NCI-H345 treated with DMSO at 0.1 percent for 48 hours (cell line): ENCODE measurements around the gene HOXA3.

Source experiments
- DNase-seq: peaks from one replicate; lab custom pipeline; 2025; ENCODE audit not compliant: unreplicated experiment; lab: John Stamatoyannopoulos, UW

Gene HOXA3

DNA sequence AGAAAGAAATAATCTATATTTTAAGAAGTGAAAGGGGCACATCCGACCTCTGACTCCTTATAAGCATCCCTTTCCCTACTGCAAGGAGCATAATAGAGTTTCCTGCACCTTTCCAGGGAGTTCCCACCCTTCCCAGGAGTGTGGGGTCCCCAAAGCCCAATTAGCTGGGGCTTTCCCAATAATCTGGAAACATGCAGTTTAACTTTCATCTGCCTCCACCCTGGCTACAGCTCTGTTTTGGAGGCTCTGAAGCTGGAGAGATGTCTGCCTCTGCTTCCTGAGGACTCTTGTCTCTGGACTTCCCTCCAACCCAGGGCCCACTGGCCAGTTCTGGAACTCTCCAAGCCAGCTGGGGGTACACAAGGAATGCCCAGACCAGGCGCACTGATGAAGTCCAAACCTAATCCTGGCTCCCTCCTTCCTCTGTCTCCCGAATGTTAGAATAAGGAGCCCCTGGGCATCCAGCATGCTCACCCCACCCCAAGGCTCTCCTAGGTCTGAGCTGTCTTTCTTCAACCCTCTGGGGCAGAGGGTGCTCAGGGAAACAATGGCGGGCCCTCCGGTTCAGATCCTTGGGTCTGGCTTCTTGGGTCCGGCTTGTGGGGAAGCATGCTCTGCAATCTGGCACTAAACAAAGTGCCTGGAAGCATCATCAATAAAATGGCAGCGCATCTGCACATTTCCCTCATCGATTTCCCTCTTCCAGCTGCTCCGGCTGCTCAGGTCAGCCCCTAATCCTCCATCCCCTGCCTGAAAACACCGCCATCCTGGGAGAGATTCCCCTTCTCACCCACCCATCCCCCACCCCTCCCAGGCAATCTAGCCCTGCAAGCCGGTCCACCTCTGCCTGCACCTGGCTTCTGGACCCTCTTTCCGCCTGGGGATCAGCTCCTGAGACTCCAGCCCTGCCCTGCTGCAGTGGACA lies 35.2 kb downstream of the HOXA3 start:
- DNase-seq = no peak

DNA sequence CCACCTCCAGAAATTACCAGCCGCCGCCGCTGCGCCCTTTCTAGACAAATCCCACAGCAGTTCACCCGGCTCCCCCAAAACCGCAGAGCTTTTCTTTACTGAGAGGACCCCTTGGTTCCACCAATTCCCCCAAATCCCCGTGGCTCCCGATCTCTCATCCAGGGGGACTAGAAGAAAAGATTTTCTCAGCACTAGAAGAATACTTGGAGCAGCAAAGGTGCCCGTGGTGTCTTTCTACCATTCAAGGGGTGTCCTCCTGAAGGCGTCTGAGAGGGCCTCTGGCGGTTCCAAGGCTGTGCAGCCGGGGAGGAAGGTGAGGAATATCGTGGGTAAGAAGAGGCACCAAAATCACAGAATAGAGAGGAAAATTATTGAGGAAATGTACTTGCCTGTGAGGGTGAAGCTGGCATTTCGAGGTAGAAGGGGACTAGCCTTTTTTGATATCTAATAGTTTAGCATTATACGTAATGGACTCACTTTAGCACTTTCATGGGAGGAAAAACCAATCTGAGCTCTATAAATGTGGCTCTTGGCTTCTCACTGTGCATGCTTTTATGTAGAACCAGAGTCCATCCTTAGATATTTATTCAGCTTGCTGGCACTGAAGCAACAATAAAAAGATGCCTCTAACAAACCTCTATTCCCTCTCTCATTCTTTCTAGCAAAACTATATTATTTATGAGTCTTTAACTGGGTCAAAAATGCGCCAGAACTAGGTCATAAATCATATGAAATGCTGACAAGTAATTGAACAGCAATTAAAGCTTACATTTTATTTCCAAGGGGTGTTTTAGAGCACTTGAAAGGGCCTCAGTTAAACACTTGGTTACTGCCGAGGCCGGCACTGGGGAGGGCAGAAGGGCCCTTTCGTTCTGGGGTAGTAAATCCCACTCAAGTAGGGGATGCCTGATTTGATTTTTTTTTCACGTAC lies 36.1 kb downstream of the HOXA3 start:
- no peak for DNase-seq

DNA sequence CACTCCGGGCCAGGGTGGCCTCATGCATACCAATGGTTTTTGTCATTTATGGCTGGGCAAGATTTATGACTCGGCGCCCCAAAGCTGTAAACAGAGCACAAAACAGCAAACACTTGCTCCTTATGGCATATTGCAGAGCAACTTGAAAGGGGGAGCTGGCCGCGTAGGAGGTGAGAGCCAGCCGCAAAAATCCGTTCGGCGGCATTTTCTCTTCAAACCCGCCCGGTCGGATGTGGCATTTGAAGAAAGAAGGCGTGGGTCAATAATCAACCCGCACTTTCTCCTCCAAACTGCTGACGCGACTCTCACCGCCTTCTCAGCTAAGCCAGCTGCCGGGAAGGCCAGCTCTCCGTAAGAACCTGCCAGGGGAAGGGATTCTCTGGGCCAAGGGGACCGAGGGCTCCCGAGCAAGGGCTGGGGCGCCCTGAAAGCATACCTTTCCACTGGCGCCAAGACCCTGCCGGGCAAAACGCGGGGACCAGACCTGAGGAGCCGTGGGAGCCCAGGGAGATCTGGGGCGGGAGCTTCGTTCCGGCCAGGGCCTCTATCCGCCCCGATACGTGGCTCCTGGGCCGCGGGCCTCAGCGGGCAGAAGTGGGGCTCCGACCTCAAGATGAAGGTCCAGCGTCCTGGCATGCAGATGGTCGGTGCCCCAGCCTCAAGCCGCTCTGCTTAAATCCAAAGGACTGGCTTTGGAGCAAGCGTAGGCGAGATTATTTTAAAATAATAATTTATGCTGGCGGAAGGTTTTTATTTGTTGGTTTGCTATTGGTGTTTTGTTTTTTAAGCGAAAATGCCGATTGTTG lies 37.0 kb downstream of the HOXA3 start:
- DNase-seq = no peak

DNA sequence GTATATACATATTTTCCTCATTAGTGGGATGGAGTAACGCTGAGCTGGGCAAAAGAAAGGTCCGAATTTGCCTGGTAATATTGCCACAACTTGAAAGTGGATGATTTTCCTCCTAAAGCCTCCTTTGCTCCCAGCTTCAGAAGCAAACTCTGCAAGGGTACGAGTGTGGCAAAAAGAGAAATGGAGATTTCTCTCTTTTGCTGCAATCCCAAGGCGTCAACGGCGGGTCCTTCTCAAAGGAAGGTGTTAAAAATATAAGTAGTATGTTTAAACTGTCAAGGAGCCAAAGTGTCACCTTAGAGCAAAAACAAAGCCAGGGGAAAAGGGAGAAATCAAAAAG lies 37.5 kb downstream of the HOXA3 start:
- DNase-seq = no peak

DNA sequence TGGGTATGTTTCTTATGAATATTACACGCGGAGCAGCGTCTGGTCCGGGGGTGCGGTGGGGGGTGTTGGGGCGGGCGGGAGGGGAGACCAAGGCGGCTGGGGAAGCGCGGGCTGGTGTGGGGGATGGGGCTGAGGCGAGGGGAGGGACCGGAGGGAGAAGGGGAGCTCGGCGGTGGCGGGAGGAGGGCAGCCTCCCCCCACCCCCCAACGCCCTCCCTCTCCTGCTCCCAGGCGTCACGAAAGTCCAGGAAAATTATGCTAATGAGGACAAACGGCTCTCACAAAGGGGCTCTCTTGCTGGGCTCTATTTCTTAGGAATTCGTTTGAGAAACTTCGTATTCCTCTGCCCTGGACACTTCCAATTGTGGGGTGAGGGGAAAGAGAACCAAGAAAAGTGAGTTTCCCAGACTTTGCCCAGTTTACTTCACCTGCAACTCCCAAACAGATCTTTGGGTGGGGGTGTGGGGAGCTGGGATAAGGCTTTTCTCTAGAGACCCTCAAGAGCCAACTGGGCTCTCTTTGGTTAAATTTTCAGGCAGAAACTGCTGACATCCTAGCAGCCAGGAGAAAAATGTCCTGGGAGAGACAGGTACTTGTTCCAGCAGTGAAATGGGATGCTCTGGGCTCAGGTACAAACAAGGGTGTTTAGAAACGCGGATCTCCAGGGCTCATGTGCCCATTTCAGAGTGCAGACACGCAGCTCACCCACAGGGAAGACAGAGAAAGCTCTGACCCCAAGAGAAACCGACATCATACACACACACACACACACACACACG lies 38.2 kb downstream of the HOXA3 start:
- no peak for DNase-seq

DNA sequence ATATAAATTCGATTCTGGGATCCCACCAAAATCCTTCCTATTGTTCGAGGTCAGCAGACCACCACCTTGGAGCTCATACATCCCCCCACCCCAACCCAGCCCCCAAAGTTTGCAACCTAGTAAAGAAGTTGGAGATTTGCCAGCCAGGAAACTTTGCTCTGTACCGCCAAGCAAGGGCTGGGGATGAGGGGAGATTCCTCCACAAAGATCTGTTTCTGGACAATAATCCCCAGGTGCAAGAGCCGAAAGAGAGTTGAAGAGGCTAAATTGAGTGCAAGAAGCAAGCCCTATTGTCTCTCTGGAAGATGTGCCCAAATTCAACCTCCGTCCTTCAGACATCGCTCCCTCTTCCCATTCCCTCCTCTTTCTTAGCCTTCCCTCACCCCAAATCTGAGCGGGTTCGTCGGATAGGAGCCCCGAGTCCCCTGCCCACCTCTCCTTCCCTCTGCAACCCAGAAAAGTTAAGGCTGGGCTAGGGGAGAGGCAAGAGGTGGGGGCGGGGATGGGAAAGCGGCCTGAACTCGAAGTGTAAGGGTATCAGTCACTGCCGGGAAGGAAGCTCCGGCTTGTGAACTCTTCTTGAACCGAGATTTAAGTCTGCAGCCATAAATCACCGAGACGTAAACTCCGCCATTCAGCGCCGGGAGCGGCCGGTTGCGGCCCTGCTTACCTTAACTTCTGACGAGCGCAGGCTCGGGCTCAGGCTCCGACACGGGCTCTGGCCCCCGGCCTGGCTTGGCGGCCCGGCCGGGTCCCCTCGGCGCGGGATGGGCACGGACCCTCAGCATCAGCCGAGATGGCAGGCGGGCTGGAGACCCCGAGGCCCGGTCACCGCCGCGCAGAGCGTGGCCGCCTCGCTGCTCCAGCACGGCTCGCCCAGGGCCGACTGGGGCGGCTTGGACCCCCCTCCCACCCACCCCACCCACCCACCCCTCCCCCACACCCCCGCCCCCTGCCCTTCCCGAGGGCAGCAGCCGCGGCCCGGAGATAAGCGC lies 39.1 kb downstream of the HOXA3 start:
- DNase-seq = no peak

DNA sequence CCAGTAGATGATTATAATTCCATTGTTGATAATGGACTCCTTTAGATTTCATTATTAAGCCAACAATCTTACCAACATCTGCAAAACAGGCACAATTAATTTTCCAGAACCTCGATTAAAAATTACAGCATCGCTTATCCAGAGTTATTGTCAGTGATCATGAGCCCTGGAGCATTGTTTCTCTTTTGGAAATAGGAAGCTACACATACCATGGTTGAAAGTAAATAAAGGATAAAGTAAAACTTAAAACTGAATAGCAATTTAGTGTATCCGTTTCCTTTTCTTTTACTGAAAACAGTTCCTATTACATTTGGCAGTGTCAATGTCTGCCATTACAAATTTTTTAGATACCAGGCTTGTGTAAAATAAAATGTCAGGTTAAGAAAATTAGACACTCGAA lies 40.0 kb downstream of the HOXA3 start:
- no peak for DNase-seq

DNA sequence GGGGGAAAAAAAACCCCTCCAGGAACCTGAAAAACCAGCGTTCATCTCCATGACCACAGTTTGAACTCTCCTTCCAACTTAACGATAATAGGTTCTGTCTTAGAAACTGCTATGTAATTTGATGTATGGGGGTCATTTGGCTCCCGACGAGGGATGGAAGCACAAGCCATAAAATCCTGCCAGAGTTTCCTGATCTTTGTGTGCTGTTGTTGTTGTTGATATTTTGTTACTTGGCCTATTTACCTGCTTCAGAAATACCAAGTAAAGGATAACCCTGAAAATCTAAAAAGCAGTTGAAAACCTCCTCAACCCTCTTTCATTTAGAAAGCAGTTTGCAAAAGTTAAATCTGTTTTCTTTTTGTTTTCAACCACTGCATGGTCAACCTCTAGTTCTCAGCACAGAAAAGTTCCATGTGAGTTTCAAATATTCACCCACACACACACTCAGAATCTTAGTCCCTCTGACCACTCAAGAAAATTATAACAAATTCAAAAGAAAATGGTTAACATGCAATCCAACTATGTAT lies 40.6 kb downstream of the HOXA3 start:
- DNase-seq = no peak

DNA sequence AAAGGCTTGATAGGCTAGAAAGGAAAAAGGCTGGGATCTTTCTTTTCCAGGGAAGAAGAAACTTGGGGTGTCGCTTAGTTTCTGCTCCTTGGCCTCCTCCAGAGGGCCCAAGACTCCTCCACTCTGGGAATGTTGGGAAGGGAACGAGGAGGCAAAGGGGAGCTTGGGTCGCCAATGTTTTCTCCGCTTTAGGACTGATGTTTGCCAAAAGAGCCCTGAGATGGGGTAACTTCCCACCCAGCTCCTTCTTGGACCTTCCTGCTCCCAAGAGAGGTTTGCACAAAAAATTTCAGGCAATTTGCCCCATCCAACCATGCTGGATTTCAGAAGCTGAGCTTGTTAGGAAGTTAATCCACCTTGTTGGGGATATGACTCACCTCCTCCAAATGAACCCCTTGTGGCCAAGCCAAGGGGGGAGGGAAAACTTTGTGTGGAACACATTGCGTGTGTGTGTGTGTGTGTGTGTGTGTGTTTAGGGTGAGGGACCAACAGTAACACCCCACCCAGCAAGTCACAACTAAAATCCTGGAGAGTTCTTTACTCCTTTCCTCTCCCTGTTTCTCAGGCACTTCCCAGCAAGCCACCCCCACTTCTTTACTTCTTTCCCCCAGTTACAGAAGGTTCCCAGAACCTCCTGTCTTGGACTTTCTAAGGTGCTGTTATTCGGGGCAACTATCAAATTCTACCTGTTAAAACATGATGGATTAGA lies 41.2 kb downstream of the HOXA3 start:
- no peak for DNase-seq

DNA sequence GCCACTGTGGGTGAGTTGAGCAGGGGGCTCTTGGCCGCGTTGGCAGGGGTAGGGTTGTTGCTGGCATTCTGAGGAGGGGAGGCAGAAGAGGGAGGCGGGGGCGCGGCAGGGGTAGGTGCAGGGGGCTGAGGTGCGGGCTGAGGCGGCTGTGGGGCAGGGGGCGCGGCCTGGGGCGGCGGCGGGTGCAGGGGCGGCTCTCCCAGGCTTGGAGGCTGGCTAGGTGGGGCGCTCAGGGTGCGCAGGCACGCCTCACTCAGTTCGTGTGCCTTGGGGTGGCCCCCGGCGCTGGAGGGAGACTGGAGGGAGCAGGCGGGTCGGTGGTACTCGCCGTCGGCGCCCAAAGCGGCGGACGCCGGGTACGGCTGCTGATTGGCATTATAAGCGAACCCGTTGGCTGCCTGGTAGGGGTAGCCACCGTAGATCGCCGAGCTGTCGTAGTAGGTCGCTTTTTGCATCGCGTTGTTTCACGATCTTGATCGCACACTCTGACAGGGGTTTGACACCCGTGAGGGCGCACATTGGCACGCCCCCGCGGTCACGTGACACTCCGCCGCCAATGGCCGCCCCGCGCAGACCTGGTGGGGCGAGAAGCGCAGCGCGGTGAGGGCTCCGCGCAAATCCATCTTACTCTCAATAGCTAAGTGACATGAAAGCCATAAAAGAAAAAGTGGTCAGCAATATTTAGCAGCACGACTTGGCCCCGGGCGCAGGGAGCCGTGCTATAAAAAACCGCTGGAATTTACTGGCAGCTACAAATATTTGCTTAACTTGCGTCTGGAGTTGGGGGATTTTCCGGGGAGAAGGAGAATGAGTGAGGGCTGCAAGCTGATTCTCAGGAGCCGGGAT lies 42.0 kb downstream of the HOXA3 start:
- no peak for DNase-seq

DNA sequence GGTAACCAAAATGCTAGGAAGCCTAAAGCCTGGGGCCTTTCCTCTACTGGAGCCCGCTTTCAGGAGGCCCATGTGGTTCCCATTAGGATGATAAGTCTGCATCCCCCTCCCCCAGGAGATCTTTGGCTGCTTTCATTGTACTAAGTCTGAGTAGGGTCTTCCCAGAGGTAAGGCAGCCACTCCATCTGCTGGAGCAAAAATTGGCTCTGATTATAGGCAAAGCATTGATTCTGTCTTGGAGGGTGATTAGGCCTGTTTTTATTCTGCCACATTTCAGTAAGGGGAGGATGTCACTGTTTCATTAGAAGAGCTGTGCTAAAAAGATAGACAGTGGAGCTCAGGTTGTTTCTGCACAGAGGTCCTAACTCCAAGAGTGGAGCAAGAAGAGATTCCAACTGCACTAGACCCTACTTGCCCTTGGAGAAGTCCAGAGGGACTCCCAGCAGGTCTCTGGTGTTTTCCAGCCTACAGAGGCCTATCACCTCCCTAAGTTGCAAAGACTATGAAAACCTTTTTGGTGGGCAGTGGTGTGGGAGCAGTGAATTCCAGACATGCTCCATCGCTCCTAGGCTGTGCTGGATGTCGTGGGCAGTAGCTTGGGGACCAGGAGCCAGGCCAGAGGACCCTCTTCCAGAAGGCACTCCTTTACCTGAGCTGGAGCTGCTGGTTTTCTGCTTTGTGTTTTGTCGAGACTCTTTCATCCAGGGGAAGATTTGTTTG lies 42.8 kb downstream of the HOXA3 start:
- no peak for DNase-seq

DNA sequence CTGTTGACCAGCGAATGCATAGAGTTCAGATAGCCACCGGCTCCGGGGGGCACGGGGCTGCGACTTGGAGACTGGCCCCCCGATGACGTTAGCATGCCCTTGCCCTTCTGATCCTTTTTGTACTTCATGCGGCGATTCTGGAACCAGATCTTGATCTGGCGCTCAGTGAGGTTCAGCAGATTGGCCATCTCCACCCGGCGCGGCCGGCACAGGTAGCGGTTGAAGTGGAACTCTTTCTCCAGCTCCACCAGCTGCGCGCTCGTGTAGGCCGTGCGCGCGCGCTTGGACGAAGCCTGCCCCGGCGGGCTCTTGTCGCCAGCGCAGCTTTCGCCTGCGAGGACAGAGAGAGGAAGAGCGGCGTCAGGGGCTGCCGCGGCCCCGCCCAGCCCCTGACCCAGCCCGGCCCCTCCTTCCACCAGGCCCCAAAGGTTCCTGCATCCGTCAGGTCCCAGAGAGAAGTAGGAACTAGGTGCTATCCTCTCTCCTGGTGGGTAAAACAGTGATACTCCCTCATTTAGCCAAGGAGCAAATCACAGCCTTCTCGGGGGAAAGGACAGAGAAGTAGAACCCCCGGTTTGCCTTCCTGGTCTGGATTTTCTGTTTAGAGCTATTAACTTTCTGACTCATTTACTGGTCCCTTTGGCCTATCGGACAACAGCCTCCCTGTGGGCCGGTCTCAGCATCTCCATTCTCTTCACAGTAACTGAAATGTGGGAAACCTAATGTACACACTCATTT lies 43.8 kb downstream of the HOXA3 start:
- no peak for DNase-seq

DNA sequence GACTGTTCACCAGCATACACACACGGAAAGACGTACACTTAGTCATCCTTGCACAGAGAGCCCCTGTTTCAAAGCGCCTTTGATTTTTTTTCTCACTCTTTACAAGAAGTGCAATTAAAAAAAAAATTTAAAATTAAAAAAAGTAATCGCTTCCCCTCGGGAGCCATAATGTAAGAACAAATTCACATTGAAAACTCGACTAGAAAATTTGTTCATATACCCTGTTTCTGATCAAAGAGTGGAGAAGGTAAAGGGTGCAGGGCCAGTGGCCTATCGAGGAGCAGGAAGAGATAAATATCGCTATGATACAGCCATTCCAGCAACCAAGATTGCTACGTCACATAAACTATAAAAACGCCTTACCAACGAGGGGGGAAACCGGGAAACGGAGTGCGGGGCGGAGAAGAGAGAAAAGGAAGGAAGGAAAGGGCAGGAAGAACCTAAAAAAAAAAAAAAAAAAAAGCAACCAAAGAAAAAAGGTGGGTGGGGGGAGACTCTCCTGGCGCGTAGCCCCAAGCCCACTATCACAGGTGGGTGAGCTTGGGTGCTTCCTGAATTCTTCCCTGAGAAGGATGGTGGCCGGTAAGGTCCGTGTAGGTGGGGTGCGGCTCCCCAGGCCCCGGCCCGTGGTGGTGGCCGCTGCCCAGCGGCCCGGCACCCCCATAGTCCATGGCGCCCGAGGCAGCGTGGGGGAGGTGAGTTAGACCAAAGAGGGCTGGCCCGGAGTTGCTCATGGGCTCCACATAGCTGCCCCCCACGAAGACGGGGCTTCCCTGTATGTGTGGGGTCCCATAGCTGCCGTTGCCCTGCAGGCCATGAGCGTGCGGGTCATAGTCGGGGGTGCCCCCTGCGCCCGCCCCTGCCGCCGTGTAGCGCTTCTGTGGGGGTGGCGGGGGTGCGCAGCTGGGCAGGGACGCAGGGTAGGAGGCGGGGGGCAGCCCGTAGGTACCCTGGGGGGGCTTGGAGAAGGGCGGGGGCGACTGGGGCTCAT lies 44.7 kb downstream of the HOXA3 start:
- no peak for DNase-seq

DNA sequence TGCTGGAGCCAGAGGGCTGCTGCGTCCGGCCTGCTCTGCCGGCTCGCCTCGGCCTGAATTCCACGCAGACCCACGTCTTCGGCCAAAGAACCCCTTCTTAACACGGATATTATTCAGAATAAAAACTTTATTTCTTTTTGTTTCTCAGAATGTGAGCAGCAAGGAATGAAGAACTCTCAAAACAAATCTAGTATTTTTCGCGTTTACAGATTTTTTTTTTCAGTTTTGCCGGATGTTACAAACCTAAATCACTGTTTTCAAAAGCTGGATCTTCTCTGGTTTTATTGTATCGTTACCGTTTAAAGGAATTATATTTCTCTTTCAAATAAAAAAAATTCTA lies 45.5 kb downstream of the HOXA3 start:
- no peak for DNase-seq
